Activated CD8-positive, alpha-beta memory T cell treated with anti-CD3 and anti-CD28 coated beads, Interleukin-2, amount 10 ng/mL, durations not matched to agents 7 days and 5 days (primary cell): ENCODE measurements around the gene DNAH5. TPM values are rescaled to one million over a fixed set of nuclear protein-coding genes. Genes with fewer than 3 reads are reported as not detected.

Experiments used
- ATAC-seq: fragments of 150-1000 bp; cut with Tn5 transposase; one replicate; pipeline ENCODE4 v1.10.0; 2021; ENCODE audit warnings: moderate library complexity
- CTCF ChIA-PET: fragments of 350-600 bp; sonication (Branson Sonifier 250); formaldehyde crosslinking; loops from one replicate; lab custom pipeline; 2021; ENCODE audit warnings: antibody characterized with exemption; lab: Charles Lee
- DNase-seq: peaks from one replicate; pipeline ENCODE4 v3.0.0-alpha.2; 2020
- H3K27ac Mint-ChIP-seq: one replicate; pipeline ENCODE4 v1.8.0; 2021; ENCODE audit warnings: mild to moderate bottlenecking, mixed read lengths
- H3K27me3 Mint-ChIP-seq: one replicate; pipeline ENCODE4 v1.8.0; 2021; ENCODE audit warnings: mixed read lengths
- H3K36me3 Mint-ChIP-seq: one replicate; pipeline ENCODE4 v1.8.0; 2021; ENCODE audit warnings: mild to moderate bottlenecking, mixed read lengths
- H3K4me1 Mint-ChIP-seq: one replicate; pipeline ENCODE4 v1.8.0; 2021; ENCODE audit warnings: mixed read lengths
- H3K4me3 Mint-ChIP-seq: one replicate; pipeline ENCODE4 v1.8.0; 2021; ENCODE audit warnings: mild to moderate bottlenecking, moderate library complexity, mixed read lengths
- H3K9me3 Mint-ChIP-seq: one replicate; pipeline ENCODE4 v1.8.0; 2022; ENCODE audit warnings: low read depth, mixed read lengths
- total RNA-seq, 2 experiments: library from RNA; stranded (reverse); gene quantifications; one replicate each; pipeline ENCODE4 v1.2.3, GENCODE V29; 2021

DNAH5 gene
- total RNA-seq, 2 experiments from 2014 or later = not detected

DNA sequence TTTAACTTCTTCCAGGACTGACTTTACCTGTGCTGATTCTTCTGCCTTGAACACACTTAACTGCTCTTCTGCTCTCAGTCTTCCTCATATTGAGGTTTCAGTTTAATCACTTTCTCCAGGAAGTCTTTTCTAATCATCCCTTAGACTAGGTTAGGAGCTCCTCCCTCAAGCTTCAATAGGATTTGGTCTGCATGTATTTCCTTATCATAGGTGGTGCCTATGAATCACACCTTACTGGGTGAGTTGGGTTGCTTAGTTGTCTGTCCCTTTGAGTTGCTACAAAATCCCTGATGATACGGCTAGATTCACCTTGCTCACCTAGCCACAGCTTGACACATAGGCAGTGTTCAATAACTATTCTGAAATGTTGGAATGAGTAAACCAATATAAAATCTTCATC lies 164.4 kb downstream of the DNAH5 start:
- H3K27ac Mint-ChIP-seq = no peak overlapping the region
- peaks cover 11% of the 10 kb centered on the region for H3K9me3 Mint-ChIP-seq
- CTCF ChIA-PET = no interaction called here
- DNase-seq = no peak
- H3K4me1 Mint-ChIP-seq = no peaks in the 10 kb centered on the region
- H3K4me3 Mint-ChIP-seq = no peak overlapping the region
- no peaks in the 10 kb centered on the region for H3K36me3 Mint-ChIP-seq
- no peaks in the 10 kb centered on the region for H3K27me3 Mint-ChIP-seq
- ATAC-seq = no peak

GRCh38 chr5:13773649-13774048 lies 170.8 kb downstream of the DNAH5 start:
- CTCF ChIA-PET = no interaction called here
- H3K4me1 Mint-ChIP-seq = no peaks in the 10 kb centered on the region

DNA sequence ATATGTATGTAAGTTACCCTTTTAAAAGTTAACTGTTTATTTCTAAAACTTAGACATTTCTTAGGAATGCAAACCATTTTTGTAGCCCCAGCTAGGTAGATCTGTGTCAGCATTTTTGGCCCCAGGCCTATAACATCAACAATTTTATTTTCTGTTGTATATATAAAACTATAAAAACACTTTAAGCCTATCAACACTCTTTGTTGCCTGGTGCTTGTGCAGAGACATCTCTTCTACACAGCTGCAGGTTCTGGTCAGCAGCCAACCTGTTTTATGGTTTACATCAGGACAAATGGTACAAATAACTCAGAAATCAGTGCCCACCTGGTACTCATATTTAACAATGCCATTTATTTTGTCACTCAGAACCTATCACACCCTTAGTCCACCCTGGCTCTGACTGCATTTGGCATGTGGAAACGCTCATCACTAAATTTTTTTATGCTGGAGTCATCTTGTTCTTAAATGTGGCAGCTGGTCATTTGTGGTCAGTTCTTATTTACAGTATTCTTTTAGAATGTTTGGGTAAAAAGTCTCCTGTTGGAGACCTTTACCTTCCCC lies 173.4 kb downstream of the DNAH5 start:
- H3K27me3 Mint-ChIP-seq = no peaks in the 10 kb centered on the region
- no peak overlapping the region for H3K27ac Mint-ChIP-seq
- CTCF ChIA-PET = no interaction called here
- DNase-seq = no peak
- H3K4me3 Mint-ChIP-seq = no peak overlapping the region
- ATAC-seq = no peak
- peaks cover 3% of the 10 kb centered on the region for H3K9me3 Mint-ChIP-seq
- H3K36me3 Mint-ChIP-seq = no peaks in the 10 kb centered on the region
- no peaks in the 10 kb centered on the region for H3K4me1 Mint-ChIP-seq

More at GRCh38 chr5:13773649-13774048, 170.8 kb downstream of the DNAH5 start:
- Mint-ChIP-seq H3K27ac (no peak overlapping the region), H3K9me3 (peaks cover 5% of the 10 kb centered on the region), H3K36me3 (no peaks in the 10 kb centered on the region), H3K4me3 (no peak overlapping the region), H3K27me3 (no peaks in the 10 kb centered on the region)
- no peak for DNase-seq
- ATAC-seq = no peak

DNA sequence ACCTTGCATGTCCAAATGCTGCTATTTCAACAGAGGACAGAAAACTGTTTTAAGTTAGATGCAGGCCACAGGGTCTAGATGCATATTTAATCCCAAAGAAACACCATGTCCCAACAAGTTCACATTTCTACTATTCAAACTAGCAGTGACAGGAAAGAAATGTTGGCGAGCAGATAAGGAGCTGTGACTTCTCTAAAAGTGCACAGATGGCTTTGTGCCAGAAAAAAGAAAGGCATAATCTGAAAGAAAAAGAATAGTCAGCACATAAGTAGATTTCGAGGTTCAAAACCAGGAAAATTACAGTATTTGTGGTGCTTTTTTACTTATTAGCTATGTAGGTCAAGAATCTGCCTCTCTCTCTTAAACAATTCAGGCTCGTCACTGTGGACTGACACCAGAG lies 178.3 kb downstream of the DNAH5 start:
- CTCF ChIA-PET = no interaction called here
- Mint-ChIP-seq H3K4me3 (no peak overlapping the region), H3K9me3 (peaks cover 5% of the 10 kb centered on the region), H3K4me1 (no peaks in the 10 kb centered on the region), H3K27me3 (no peaks in the 10 kb centered on the region), H3K27ac (no peak overlapping the region), H3K36me3 (no peaks in the 10 kb centered on the region)
- no peak for ATAC-seq
- no peak for DNase-seq

GRCh38 chr5:13763719-13764118 lies 180.8 kb downstream of the DNAH5 start:
- H3K27ac Mint-ChIP-seq = no peak overlapping the region
- no peak for ATAC-seq
- H3K9me3 Mint-ChIP-seq = peaks cover 5% of the 10 kb centered on the region
- no peak overlapping the region for H3K4me3 Mint-ChIP-seq
- H3K36me3 Mint-ChIP-seq = no peaks in the 10 kb centered on the region
- CTCF ChIA-PET = no interaction called here
- no peaks in the 10 kb centered on the region for H3K4me1 Mint-ChIP-seq
- DNase-seq = no peak
- no peaks in the 10 kb centered on the region for H3K27me3 Mint-ChIP-seq

DNA sequence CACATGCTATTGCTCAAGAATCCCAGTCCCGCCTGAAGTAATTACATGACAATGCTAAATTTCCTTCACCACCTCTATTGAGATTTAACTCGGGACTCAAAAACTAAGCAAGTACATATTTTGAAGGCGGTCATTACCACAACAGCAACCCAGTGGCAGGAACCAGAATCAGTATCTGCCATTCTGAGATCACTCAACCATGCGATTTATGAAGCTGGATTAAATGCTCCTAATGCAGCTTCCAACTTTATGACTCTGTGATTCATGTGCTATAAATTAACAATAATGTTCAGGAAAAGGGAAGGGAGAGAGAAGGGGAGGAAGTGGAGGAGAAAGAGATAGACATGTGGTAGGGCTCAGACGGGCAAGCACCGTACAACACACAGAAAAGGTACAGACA lies 194.7 kb downstream of the DNAH5 start:
- DNase-seq = no peak
- Mint-ChIP-seq H3K4me1 (no peaks in the 10 kb centered on the region), H3K9me3 (peaks cover 3% of the 10 kb centered on the region), H3K4me3 (no peak overlapping the region), H3K27me3 (no peaks in the 10 kb centered on the region), H3K36me3 (no peaks in the 10 kb centered on the region), H3K27ac (no peak overlapping the region)
- CTCF ChIA-PET = no interaction called here
- ATAC-seq = no peak

DNA sequence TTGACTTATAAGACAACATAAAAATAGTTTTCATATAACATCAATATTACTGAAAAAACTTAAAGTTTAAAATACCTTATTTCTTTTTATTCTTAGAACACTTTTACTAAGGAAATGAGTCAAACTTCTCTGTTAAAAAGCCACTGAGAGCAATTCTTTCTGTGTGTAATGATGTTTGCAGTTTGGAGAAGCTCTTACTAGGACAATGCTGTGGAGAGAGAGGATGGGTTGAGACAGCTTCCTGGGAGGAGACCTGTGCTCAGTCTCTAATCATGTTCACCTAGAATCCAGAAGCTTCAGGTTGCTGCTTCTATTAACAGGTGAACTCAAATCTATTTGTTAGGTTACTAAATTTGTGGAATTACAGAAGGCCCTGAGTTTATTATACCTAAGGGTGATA lies 198.5 kb downstream of the DNAH5 start:
- DNase-seq = no peak
- ATAC-seq = no peak
- CTCF ChIA-PET = no interaction called here
- Mint-ChIP-seq H3K4me1 (no peaks in the 10 kb centered on the region), H3K36me3 (no peaks in the 10 kb centered on the region), H3K27ac (no peak overlapping the region), H3K27me3 (no peaks in the 10 kb centered on the region), H3K4me3 (no peak overlapping the region), H3K9me3 (no peaks in the 10 kb centered on the region)

DNA sequence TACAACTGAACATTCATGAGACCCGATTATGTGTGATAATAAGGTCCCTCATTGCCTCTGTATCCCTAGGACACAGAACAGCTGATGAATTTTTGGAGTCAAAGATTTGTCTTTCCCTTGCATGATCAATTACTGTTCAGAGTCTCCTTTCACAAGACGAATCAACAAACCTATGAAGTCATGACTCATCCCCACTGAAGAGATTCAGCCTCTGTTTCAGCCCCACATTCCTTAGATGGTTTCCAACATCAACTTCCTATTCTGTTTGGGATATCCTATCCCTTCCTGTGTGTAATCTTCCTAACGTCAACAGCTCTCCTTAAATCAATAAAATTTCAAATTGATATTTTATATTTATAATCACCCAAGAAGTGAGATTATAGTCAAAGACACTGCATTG lies 199.0 kb downstream of the DNAH5 start:
- CTCF ChIA-PET = no interaction called here
- Mint-ChIP-seq H3K27me3 (no peaks in the 10 kb centered on the region), H3K4me1 (no peaks in the 10 kb centered on the region), H3K9me3 (no peaks in the 10 kb centered on the region), H3K4me3 (no peak overlapping the region), H3K27ac (no peak overlapping the region), H3K36me3 (no peaks in the 10 kb centered on the region)
- DNase-seq (no peak), ATAC-seq (no peak)

DNA sequence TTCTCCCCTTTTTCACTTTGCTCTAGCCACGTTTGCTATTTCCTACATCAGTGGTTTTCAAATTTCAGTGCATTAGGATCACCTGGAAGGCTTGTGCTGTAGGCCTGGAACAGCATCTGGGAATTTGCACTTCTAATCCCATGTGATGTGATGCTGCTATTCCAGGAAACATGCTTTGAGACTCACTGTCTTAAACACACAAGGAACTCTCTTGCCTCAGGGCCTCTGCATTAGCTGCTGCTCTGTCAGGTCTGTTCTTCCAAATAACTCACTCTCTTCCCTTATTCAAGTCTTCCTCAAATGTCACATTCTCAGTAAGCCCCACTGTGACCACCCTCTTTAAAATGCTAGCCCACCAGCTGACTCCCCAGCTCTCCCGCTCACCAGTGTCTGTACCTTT lies 204.0 kb downstream of the DNAH5 start:
- DNase-seq (no peak), ATAC-seq (no peak)
- Mint-ChIP-seq H3K27ac (no peak overlapping the region), H3K4me1 (no peaks in the 10 kb centered on the region), H3K27me3 (no peaks in the 10 kb centered on the region), H3K9me3 (peaks cover 3% of the 10 kb centered on the region), H3K4me3 (no peak overlapping the region), H3K36me3 (no peaks in the 10 kb centered on the region)
- CTCF ChIA-PET = no interaction called here

- Mint-ChIP-seq H3K27me3 (no peaks in the 10 kb centered on the region), H3K4me1 (no peaks in the 10 kb centered on the region), H3K4me3 (no peak overlapping the region), H3K27ac (no peak overlapping the region), H3K9me3 (peaks cover 4% of the 10 kb centered on the region), H3K36me3 (no peaks in the 10 kb centered on the region)
- no peak for DNase-seq
- no peak for ATAC-seq
- CTCF ChIA-PET = no interaction called here
These were observed 205.0 kb downstream of the DNAH5 start for GRCh38 chr5:13739479-13739878.

DNA sequence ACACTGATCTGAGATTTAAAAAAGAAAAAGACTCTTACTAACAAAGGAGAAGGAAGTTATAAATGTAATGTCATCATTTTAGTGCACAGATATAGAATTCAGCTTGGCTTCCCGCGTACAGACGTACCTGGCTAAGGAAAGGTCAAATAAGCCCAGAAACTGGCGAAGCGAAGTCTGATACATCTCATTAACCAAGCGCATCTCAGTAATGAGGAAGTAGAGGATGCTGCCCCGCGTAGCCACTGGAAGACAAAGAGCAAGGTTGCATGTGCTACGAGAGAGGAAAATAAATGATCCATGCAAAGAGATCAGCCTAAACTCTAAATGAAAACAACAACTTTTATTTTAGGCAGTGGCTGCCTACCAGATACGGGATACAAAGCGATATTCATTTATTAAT lies 208.8 kb downstream of the DNAH5 start:
- Mint-ChIP-seq H3K36me3 (no peaks in the 10 kb centered on the region), H3K27me3 (no peaks in the 10 kb centered on the region), H3K4me1 (no peaks in the 10 kb centered on the region), H3K4me3 (no peak overlapping the region), H3K27ac (no peak overlapping the region), H3K9me3 (peaks cover 6% of the 10 kb centered on the region)
- ATAC-seq (no peak), DNase-seq (no peak)
- CTCF ChIA-PET = no interaction called here

GRCh38 chr5:13731121-13731628 lies 213.3 kb downstream of the DNAH5 start:
- Mint-ChIP-seq H3K9me3 (peaks cover 8% of the 10 kb centered on the region), H3K4me3 (no peak overlapping the region), H3K36me3 (no peaks in the 10 kb centered on the region), H3K27me3 (no peaks in the 10 kb centered on the region), H3K27ac (no peak overlapping the region), H3K4me1 (no peaks in the 10 kb centered on the region)
- DNase-seq = no peak
- ATAC-seq = no peak
- CTCF ChIA-PET = no interaction called here

GRCh38 chr5:13708906-13709305 lies 235.6 kb downstream of the DNAH5 start:
- Mint-ChIP-seq H3K36me3 (no peaks in the 10 kb centered on the region), H3K4me3 (no peak overlapping the region), H3K4me1 (no peaks in the 10 kb centered on the region), H3K9me3 (peaks cover 15% of the 10 kb centered on the region), H3K27ac (no peak overlapping the region), H3K27me3 (no peaks in the 10 kb centered on the region)
- CTCF ChIA-PET = no interaction called here
- no peak for DNase-seq
- no peak for ATAC-seq

DNA sequence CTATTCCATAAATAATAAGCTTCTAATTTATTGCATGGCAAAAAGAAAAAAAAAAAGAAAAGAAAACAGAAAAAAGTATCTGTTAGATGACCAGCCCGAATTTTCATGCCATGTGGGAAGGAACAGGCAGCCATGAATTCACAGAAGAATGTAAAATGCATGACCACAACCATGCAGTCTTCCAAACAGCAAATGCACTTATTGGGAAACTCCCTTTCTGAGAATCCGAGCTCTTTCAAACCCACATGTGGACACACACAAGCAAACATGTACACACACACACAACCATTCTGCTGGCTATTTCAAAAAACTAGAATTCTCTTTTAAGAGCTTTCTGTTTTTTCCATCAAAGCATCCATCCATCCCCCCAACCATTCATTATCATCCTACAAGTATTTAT lies 236.1 kb downstream of the DNAH5 start:
- DNase-seq (no peak), ATAC-seq (no peak)
- Mint-ChIP-seq H3K4me1 (no peaks in the 10 kb centered on the region), H3K27ac (no peak overlapping the region), H3K27me3 (no peaks in the 10 kb centered on the region), H3K9me3 (peaks cover 15% of the 10 kb centered on the region), H3K4me3 (no peak overlapping the region), H3K36me3 (no peaks in the 10 kb centered on the region)
- CTCF ChIA-PET = no interaction called here

DNA sequence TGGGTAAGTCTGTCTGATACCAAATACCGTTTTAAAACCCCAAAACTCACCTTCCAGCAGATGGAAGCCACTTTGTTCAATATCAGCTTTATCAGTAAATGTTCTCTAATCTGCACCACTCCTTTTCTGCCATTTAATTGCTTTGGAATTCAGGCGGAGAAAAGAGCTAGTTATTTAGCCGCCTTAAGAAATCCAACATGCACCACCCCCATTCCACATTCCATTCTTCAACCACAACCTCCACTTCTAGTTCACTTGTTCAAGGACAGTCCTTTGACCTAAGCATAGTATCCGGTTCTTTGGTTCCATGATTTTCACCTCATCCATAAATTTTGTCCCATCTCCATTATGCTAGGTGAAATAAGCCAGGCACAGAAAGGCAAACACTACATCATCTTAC lies 240.1 kb downstream of the DNAH5 start:
- ATAC-seq (no peak), DNase-seq (no peak)
- Mint-ChIP-seq H3K4me3 (no peak overlapping the region), H3K9me3 (peaks cover 12% of the 10 kb centered on the region), H3K27me3 (no peaks in the 10 kb centered on the region), H3K4me1 (no peaks in the 10 kb centered on the region), H3K36me3 (no peaks in the 10 kb centered on the region), H3K27ac (no peak overlapping the region)
- CTCF ChIA-PET = no interaction called here
